CD4-positive, alpha-beta memory T cell (primary cell): ENCODE results near the gene BRIP1. TPM values are rescaled to one million over a fixed set of nuclear protein-coding genes. Genes with fewer than 3 reads are reported as not detected.
"Not testable (repeated sequence)": the region's sequence is repeated elsewhere in the genome, so short reads cannot be mapped to it uniquely, and the experiment has no call there.

Source experiments
- CTCF ChIA-PET: fragments of 350-600 bp; sonication (Branson Sonifier 250); formaldehyde crosslinking; loops from one replicate; lab custom pipeline; 2021; ENCODE audit warnings: inconsistent platforms; ENCODE audit not compliant: partially characterized antibody; lab: Charles Lee
- POLR2A ChIA-PET: fragments of 350-600 bp; sonication (Branson Sonifier 250); formaldehyde crosslinking; loops from one replicate; lab custom pipeline; 2021; ENCODE audit not compliant: partially characterized antibody; lab: Charles Lee
- DNase-seq, 5 donors: peaks; one replicate each; pipeline versions ENCODE4 v3.0.0 to v3.0.0-alpha.2; 2020 to 2022; ENCODE audit warnings: mixed read lengths in 1 of 5
- H3K27ac ChIP-seq: one replicate; pipeline ENCODE4 v1.7.0; 2013; ENCODE audit warnings: low read depth, low read length
- H3K27me3 ChIP-seq: 2 replicates; pipeline ENCODE4 v1.7.0; 2013; ENCODE audit warnings: mild to moderate bottlenecking, low read length, moderate library complexity; ENCODE audit not compliant: insufficient read depth
- H3K36me3 ChIP-seq: 2 replicates; pipeline ENCODE4 v1.7.0; 2013; ENCODE audit warnings: mild to moderate bottlenecking, low read length, moderate library complexity; ENCODE audit not compliant: insufficient read depth
- H3K4me1 ChIP-seq: 2 replicates; pipeline ENCODE4 v1.7.0; 2013; ENCODE audit warnings: mild to moderate bottlenecking, low read length, moderate library complexity; ENCODE audit not compliant: insufficient read depth
- H3K4me3 ChIP-seq, 2 donors: one replicate each; pipeline ENCODE4 v1.7.0; 2013; ENCODE audit warnings: low read length in 2 of 2, mild to moderate bottlenecking in 1 of 2
- H3K9me3 ChIP-seq, 2 donors: one replicate each; pipeline ENCODE4 v1.7.0; 2013; ENCODE audit warnings: low read length in 2 of 2, control low read depth in 1 of 2; ENCODE audit not compliant: control insufficient read depth in 1 of 2
- H3K27ac Mint-ChIP-seq, 7 donors: one replicate each; pipeline ENCODE4 v1.8.0; 2020 to 2021; ENCODE audit warnings: mixed read lengths in 7 of 7, mild to moderate bottlenecking in 6 of 7, inconsistent platforms in 3 of 7, moderate library complexity in 3 of 7
- H3K27me3 Mint-ChIP-seq, 2 donors: one replicate each; pipeline ENCODE4 v1.8.0; 2020 to 2021; ENCODE audit warnings: mixed read lengths in 2 of 2
- H3K36me3 Mint-ChIP-seq, 2 donors: one replicate each; pipeline ENCODE4 v1.8.0; 2020 to 2021; ENCODE audit warnings: mixed read lengths in 2 of 2, inconsistent platforms in 1 of 2, mild to moderate bottlenecking in 1 of 2
- H3K4me1 Mint-ChIP-seq, 4 donors: one replicate each; pipeline ENCODE4 v1.8.0; 2020 to 2021; ENCODE audit warnings: mixed read lengths in 4 of 4, mild to moderate bottlenecking in 1 of 4
- H3K4me3 Mint-ChIP-seq, 8 donors: one replicate each; pipeline ENCODE4 v1.8.0; 2020 to 2021; ENCODE audit warnings: mixed read lengths in 8 of 8, mild to moderate bottlenecking in 7 of 8, moderate library complexity in 6 of 8, inconsistent platforms in 3 of 8
- H3K9me3 Mint-ChIP-seq, 8 donors: one replicate each; pipeline ENCODE4 v1.8.0; 2020 to 2021; ENCODE audit warnings: mixed read lengths in 8 of 8, mild to moderate bottlenecking in 5 of 8, inconsistent platforms in 3 of 8, moderate library complexity in 1 of 8
- intact Hi-C: fragments of 100-400 bp; cut with micrococcal nuclease; formaldehyde crosslinking; loops from one replicate; pipeline ENCODE4 v1.15.1; 2023
- polyA plus RNA-seq, 2 donors: library from polyadenylated mRNA; unstranded; fragments of 300-500 nt; fragmentation: Illumina TruSeq; gene quantifications; one replicate each; pipeline ENCODE4 v1.2.3, GENCODE V29; 2021
- total RNA-seq, 2 experiments: library from RNA; stranded (reverse); gene quantifications; one replicate each; pipeline ENCODE4 v1.2.3, GENCODE V29; 2021

The BRIP1 gene
- total and polyA plus RNA-seq, 4 experiments from 2014 or later = 0.31 to 1.7 (median 1.3) TPM

- Mint-ChIP-seq H3K4me3 (no peak overlapping the region), H3K27me3 (no peaks in the 10 kb centered on the region), H3K9me3 (no peaks in the 10 kb centered on the region), H3K27ac (peak overlapping the region in 1 of 7 donors; percentile 54), H3K4me1 (no peaks in the 10 kb centered on the region), H3K36me3 (peaks cover 31 to 42% of the 10 kb centered on the region in 2 donors)
- intact Hi-C loops = no loop called here
- ChIA-PET CTCF (no interaction called here), POLR2A (no interaction called here)
- no peak overlapping the region for H3K27ac ChIP-seq
- no peak overlapping the region for H3K4me3 ChIP-seq
- no peaks in the 10 kb centered on the region for H3K4me1 ChIP-seq
- DNase-seq = no peak
- H3K9me3 ChIP-seq = no peaks in the 10 kb centered on the region
- H3K27me3 ChIP-seq = no peaks in the 10 kb centered on the region
- H3K36me3 ChIP-seq = peaks cover 14% of the 10 kb centered on the region
Observed at GRCh38 chr17:61895391-61895790, 32.1 kb upstream of the BRIP1 start.

DNA sequence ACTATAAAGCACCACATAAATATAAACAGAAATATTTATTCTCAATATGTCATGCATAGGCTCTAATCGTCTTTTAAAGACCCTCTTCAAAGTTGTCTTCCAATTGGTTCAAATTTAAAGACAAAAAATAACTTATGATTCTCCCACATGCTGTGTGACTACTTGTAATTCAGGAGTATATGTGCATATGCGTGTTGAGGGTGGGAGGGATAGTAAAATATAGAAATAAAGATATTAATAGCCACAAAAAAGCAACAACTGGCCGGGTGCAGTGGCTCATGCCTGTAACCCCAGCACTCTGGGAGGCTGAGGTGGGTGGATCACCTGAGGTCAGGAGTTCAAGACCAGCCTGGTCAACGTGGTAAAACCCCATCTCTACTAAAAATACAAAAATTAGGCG, 31.0 kb upstream of the BRIP1 start:
- H3K4me1 Mint-ChIP-seq, H3K9me3 ChIP-seq, DNase-seq, H3K27ac ChIP-seq, CTCF ChIA-PET, H3K9me3 Mint-ChIP-seq, H3K27me3 Mint-ChIP-seq, H3K27me3 ChIP-seq, H3K4me3 Mint-ChIP-seq, H3K4me1 ChIP-seq, H3K4me3 ChIP-seq, H3K27ac Mint-ChIP-seq, H3K36me3 ChIP-seq, POLR2A ChIA-PET, intact Hi-C loops: not testable (repeated sequence)
- peaks cover 30 to 44% of the 10 kb centered on the region in 2 donors for H3K36me3 Mint-ChIP-seq

- H3K27me3 ChIP-seq, H3K4me3 Mint-ChIP-seq, DNase-seq, H3K4me1 Mint-ChIP-seq, H3K27me3 Mint-ChIP-seq, intact Hi-C loops, H3K9me3 Mint-ChIP-seq, H3K4me3 ChIP-seq, H3K27ac Mint-ChIP-seq, H3K4me1 ChIP-seq, CTCF ChIA-PET, H3K9me3 ChIP-seq, H3K27ac ChIP-seq, POLR2A ChIA-PET: not testable (repeated sequence)
- H3K36me3 Mint-ChIP-seq = peaks cover 29 to 52% of the 10 kb centered on the region in 2 donors
- H3K36me3 ChIP-seq = peaks cover 18% of the 10 kb centered on the region
Observed at GRCh38 chr17:61887733-61888132, 24.4 kb upstream of the BRIP1 start.

DNA sequence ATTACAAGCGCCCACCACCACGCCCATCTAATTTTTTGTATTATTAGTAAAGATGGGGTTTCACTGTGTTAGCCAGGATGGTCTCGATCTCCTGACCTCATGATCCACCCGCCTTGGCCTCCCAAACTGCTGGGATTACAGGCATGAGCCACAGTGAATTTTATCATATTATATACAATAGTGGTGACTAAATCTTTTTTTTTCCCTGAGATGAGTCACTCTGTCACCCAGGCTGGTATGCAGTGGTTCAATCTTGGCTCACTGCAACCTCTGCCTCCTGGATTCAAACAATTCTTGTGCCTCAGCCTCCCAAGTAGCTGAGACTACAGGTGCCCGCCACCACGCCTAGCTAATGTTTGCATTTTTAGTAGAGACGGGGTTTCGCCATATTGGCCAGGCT, 22.5 kb upstream of the BRIP1 start:
- H3K4me3 Mint-ChIP-seq, H3K27me3 ChIP-seq, H3K4me1 Mint-ChIP-seq, H3K4me3 ChIP-seq, DNase-seq, H3K4me1 ChIP-seq, POLR2A ChIA-PET, H3K9me3 ChIP-seq, H3K27ac Mint-ChIP-seq, H3K27ac ChIP-seq, H3K9me3 Mint-ChIP-seq, H3K36me3 ChIP-seq, intact Hi-C loops, H3K27me3 Mint-ChIP-seq: not testable (repeated sequence)
- H3K36me3 Mint-ChIP-seq = peaks cover 27 to 56% of the 10 kb centered on the region in 2 donors
- CTCF ChIA-PET = interaction anchor here (1.0 kb wide), 1 partner anchor 16 kb away, joined by 3 read pairs; no protein-coding TSS in a partner anchor

- no peaks in the 10 kb centered on the region for H3K9me3 ChIP-seq
- Mint-ChIP-seq H3K4me1 (peaks cover 0 to 3% (median 0%) of the 10 kb centered on the region in 4 donors), H3K36me3 (peaks cover 22 to 58% of the 10 kb centered on the region in 2 donors), H3K27me3 (no peaks in the 10 kb centered on the region), H3K27ac (peak overlapping the region in 1 of 7 donors; percentile 7), H3K4me3 (no peak overlapping the region), H3K9me3 (no peaks in the 10 kb centered on the region)
- intact Hi-C loops = no loop called here
- H3K27me3 ChIP-seq = no peaks in the 10 kb centered on the region
- ChIA-PET CTCF (interaction anchor here (1.0 kb wide), 1 partner anchor 15 kb away, joined by 3 read pairs; no protein-coding TSS in a partner anchor), POLR2A (no interaction called here)
- no peak overlapping the region for H3K27ac ChIP-seq
- H3K4me1 ChIP-seq = no peaks in the 10 kb centered on the region
- H3K36me3 ChIP-seq = peaks cover 9% of the 10 kb centered on the region
- no peak overlapping the region for H3K4me3 ChIP-seq
- DNase-seq = no peak
Observed at GRCh38 chr17:61884864-61885263, 21.5 kb upstream of the BRIP1 start.

DNA sequence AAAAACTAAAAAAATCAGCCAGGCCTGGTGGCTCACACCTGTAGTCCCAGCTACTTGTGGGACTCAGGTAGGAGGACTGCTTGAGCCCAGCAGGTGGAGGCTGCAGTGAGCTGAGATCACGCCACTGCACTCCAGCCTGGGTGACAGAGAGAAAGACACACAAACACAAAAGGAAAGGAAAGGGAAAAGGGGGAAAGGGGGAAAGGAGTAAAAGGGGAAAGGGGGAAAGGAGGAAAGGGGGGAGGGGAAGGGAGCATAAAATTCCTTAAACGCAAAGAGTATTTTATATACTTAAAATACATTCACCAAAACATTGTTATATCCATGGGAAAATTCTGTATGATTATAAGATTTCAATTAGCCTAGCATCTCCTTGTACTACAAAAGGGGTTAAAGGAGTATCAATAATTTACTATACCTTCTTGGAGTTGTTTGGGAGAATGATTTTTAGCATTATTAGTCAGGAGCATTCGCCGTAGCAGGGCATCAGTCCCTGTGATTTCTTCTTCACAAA, 17.3 kb upstream of the BRIP1 start:
- H3K36me3 Mint-ChIP-seq = peaks cover 23 to 55% of the 10 kb centered on the region in 2 donors
- H3K27me3 Mint-ChIP-seq = no peaks in the 10 kb centered on the region
- no peaks in the 10 kb centered on the region for H3K9me3 Mint-ChIP-seq
- H3K27ac Mint-ChIP-seq = no peak overlapping the region
- Histone ChIP-seq H3K4me1 (no peaks in the 10 kb centered on the region), H3K27ac (no peak overlapping the region), H3K9me3 (no peaks in the 10 kb centered on the region), H3K27me3 (no peaks in the 10 kb centered on the region), H3K4me3 (no peak overlapping the region), H3K36me3 (peaks cover 5% of the 10 kb centered on the region)
- intact Hi-C loops = no loop called here
- ChIA-PET POLR2A (no interaction called here), CTCF (no interaction called here)
- DNase-seq = no peak
- no peak overlapping the region for H3K4me3 Mint-ChIP-seq
- peaks cover 0 to 3% (median 0%) of the 10 kb centered on the region in 4 donors for H3K4me1 Mint-ChIP-seq

DNA sequence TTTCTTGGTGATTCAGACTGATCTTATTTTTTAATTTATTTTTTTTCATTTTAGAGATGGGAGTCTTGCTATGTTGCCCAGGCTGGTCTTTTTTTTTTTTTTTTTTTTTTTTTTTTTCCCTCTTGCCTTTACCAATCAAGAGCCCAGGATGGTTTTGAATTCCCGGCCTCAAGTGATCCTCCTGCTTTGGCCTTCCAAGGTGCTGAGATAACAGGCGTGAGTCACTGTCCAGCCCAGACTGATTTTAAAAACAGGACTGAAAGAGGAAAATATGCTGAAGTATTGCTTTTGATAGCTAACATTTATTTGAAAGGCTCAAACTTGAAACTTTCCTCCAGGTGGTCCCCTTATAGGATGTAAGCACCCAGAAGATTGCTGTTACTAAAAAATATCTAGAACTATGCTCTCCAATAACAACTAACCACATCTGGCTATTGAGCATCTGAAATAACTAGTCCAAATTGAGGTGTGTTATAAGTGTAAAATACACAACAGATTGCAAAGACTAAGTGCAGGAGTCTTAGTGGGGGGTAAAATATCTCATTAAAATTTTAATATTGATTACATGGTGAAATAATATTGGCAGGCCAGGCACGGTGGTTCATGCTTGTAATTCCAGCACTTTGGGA, 15.8 kb upstream of the BRIP1 start:
- no peak overlapping the region for H3K27ac Mint-ChIP-seq
- ChIA-PET POLR2A (no interaction called here), CTCF (no interaction called here)
- Histone ChIP-seq H3K36me3 (peaks cover 5% of the 10 kb centered on the region), H3K27ac (no peak overlapping the region), H3K4me3 (no peak overlapping the region), H3K4me1 (no peaks in the 10 kb centered on the region), H3K9me3 (no peaks in the 10 kb centered on the region), H3K27me3 (no peaks in the 10 kb centered on the region)
- intact Hi-C loops = no loop called here
- no peaks in the 10 kb centered on the region for H3K9me3 Mint-ChIP-seq
- H3K4me3 Mint-ChIP-seq = no peak overlapping the region
- H3K36me3 Mint-ChIP-seq = peaks cover 25 to 54% of the 10 kb centered on the region in 2 donors
- no peaks in the 10 kb centered on the region for H3K27me3 Mint-ChIP-seq
- H3K4me1 Mint-ChIP-seq = peaks cover 0 to 3% (median 2%) of the 10 kb centered on the region in 4 donors
- no peak for DNase-seq
